Mesenchymal stem cell (in vitro differentiated cells and primary cell): ENCODE results near the gene PTPRH.

Source experiments
- DNase-seq: peaks from one replicate; pipeline ENCODE4 v3.0.0-alpha.2; 2013
- H2AFZ ChIP-seq: one replicate; pipeline ENCODE4 v1.6.1; 2013; ENCODE audit warnings: low read depth, mild to moderate bottlenecking, control low read depth, inconsistent platforms, low read length, moderate library complexity
- H2AK5ac ChIP-seq: 2 replicates; pipeline ENCODE4 v1.6.1; 2013; ENCODE audit warnings: low read length, moderate library complexity, mild to moderate bottlenecking, inconsistent platforms; ENCODE audit not compliant: severe bottlenecking
- H2BK120ac ChIP-seq: one replicate; pipeline ENCODE4 v1.6.1; 2013; ENCODE audit warnings: low read depth, mild to moderate bottlenecking, inconsistent platforms, low read length, moderate library complexity
- H2BK12ac ChIP-seq, 2 experiments: one replicate each; pipeline ENCODE4 v1.6.1; 2013; ENCODE audit warnings: inconsistent platforms in 2 of 2, low read length in 2 of 2, mild to moderate bottlenecking in 2 of 2, moderate library complexity in 2 of 2, control low read depth in 1 of 2
- H2BK15ac ChIP-seq: one replicate; pipeline ENCODE4 v1.6.1; 2013; ENCODE audit warnings: mild to moderate bottlenecking, low read depth, inconsistent platforms; ENCODE audit not compliant: poor library complexity, severe bottlenecking
- H2BK5ac ChIP-seq: 2 replicates; pipeline ENCODE4 v1.6.1; 2013; ENCODE audit warnings: low read depth, mild to moderate bottlenecking, low read length, control low read depth, inconsistent platforms; ENCODE audit not compliant: poor library complexity, severe bottlenecking
- H3K14ac ChIP-seq, 2 experiments: one replicate each; pipeline ENCODE4 v1.6.1; 2013; ENCODE audit warnings: inconsistent platforms in 2 of 2, low read length in 2 of 2, control low read depth in 1 of 2, mild to moderate bottlenecking in 1 of 2, moderate library complexity in 1 of 2
- H3K18ac ChIP-seq, 2 experiments: one replicate each; pipeline ENCODE4 v1.6.1; 2013; ENCODE audit warnings: inconsistent platforms in 2 of 2, low read length in 2 of 2, control low read depth in 1 of 2, low read depth in 1 of 2, mild to moderate bottlenecking in 1 of 2
- H3K23ac ChIP-seq, 2 experiments: one replicate each; pipeline ENCODE4 v1.6.1; 2013; ENCODE audit warnings: inconsistent platforms in 2 of 2, low read length in 2 of 2, mild to moderate bottlenecking in 2 of 2, moderate library complexity in 2 of 2, control low read depth in 1 of 2
- H3K27ac ChIP-seq: 2 replicates; pipeline ENCODE4 v1.5.1; 2013; ENCODE audit warnings: mild to moderate bottlenecking, moderate library complexity, low read length, control low read depth, inconsistent platforms; ENCODE audit not compliant: poor library complexity, severe bottlenecking
- H3K27me3 ChIP-seq, 2 experiments: 2 replicates each; pipeline versions ENCODE4 v1.6.1 to v1.7.0; 2013; ENCODE audit warnings: low read length in 2 of 2, mild to moderate bottlenecking in 2 of 2, moderate library complexity in 2 of 2, control low read depth in 1 of 2, inconsistent platforms in 1 of 2; ENCODE audit not compliant: control insufficient read depth in 1 of 2, insufficient read depth in 1 of 2
- H3K36me3 ChIP-seq, 2 experiments: 2 replicates each; pipeline versions ENCODE4 v1.6.1 to v1.7.0; 2013; ENCODE audit warnings: low read length in 2 of 2, control low read depth in 1 of 2, inconsistent platforms in 1 of 2, low read depth in 1 of 2, mild to moderate bottlenecking in 1 of 2; ENCODE audit not compliant: insufficient read depth in 2 of 2, control insufficient read depth in 1 of 2
- H3K4ac ChIP-seq, 2 experiments: one replicate each; pipeline ENCODE4 v1.6.1; 2013; ENCODE audit warnings: inconsistent platforms in 2 of 2, low read length in 2 of 2, mild to moderate bottlenecking in 2 of 2, moderate library complexity in 2 of 2, control low read depth in 1 of 2, low read depth in 1 of 2
- H3K4me1 ChIP-seq: 2 replicates; pipeline ENCODE4 v1.6.1; 2013; ENCODE audit warnings: low read depth, low read length, control low read depth; ENCODE audit not compliant: control insufficient read depth, insufficient read depth
- H3K4me2 ChIP-seq: 2 replicates; pipeline ENCODE4 v1.6.1; 2013; ENCODE audit warnings: low read length, mild to moderate bottlenecking, inconsistent platforms; ENCODE audit not compliant: poor library complexity, severe bottlenecking
- H3K4me3 ChIP-seq, 2 experiments: 2 replicates each; pipeline versions ENCODE4 v1.5.1 to v1.7.0; 2013; ENCODE audit warnings: low read length in 2 of 2, mild to moderate bottlenecking in 2 of 2, control low read depth in 1 of 2, low read depth in 1 of 2; ENCODE audit not compliant: insufficient read depth in 1 of 2
- H3K79me1 ChIP-seq: replicated peaks from 2 replicates; pipeline ENCODE4 v1.6.1; 2013; ENCODE audit warnings: mild to moderate bottlenecking, control low read depth, low read length, inconsistent platforms; ENCODE audit not compliant: poor library complexity, severe bottlenecking
- H3K9ac ChIP-seq: 2 replicates; pipeline ENCODE4 v1.7.0; 2013; ENCODE audit warnings: mild to moderate bottlenecking, low read length, moderate library complexity
- H3K9me3 ChIP-seq: 2 replicates; pipeline ENCODE4 v1.7.0; 2013; ENCODE audit warnings: mild to moderate bottlenecking, low read length; ENCODE audit not compliant: control insufficient read depth
- H4K8ac ChIP-seq: one replicate; pipeline ENCODE4 v1.6.1; 2013; ENCODE audit warnings: inconsistent platforms, mild to moderate bottlenecking, low read length, moderate library complexity
- H4K91ac ChIP-seq: one replicate; pipeline ENCODE4 v1.6.1; 2013; ENCODE audit warnings: mild to moderate bottlenecking, low read length, inconsistent platforms
- WGBS: methylation state at CpG from one replicate; pipeline ENCODE4 v1.1.7; 2013; ENCODE audit warnings: mixed read lengths; 5-methylcytosine and 5-hydroxymethylcytosine counted together

PTPRH gene

DNA sequence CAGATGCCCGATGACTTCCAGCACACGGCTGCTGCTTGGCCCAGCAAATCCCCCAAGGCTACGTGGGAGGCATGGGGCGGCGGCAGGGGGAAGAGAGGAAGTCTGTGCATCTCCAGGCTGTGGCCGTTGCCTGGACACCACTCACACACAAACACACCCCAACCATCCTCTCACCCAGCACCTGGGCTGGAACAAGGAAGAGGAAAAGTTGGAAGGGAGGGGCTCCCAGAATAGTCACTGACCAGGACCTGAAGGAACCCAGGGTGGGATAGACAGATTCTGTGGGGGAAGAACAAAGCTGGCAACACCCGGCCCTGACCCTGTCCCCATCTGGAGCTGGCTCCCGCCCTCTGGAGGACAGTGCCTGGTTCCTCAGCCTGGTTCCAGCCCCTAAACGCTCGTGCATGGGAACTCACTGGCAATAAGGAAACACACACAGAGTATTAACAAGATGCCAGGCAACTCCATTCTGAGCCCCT, 38.4 kb upstream of the PTPRH start:
- no peak overlapping the region for H3K27ac ChIP-seq
- peaks cover 24% of the 10 kb centered on the region for H3K79me1 ChIP-seq
- no peak overlapping the region for H2BK12ac ChIP-seq
- H2AFZ ChIP-seq, result no peak overlapping the region
- peak overlapping the region; percentile 34 for H3K9ac ChIP-seq
- H3K4me1 ChIP-seq, result peaks cover 45% of the 10 kb centered on the region
- no peak overlapping the region for H3K23ac ChIP-seq
- no peak overlapping the region for H3K4ac ChIP-seq
- no peak overlapping the region for H2AK5ac ChIP-seq
- H2BK5ac ChIP-seq, result no peak overlapping the region
- H3K4me2 ChIP-seq, result no peak overlapping the region
- H3K27me3 ChIP-seq, result no peaks in the 10 kb centered on the region
- no peak overlapping the region for H3K18ac ChIP-seq
- peaks cover 40 to 64% of the 10 kb centered on the region in 2 experiments for H3K36me3 ChIP-seq
- no peak overlapping the region for H4K8ac ChIP-seq
- WGBS, result 77% methylated on average over 4 of the region's 10 CpGs
- no peak overlapping the region for H2BK120ac ChIP-seq
- peak; percentile 45 for DNase-seq
- H3K14ac ChIP-seq, result no peak overlapping the region
- no peaks in the 10 kb centered on the region for H3K9me3 ChIP-seq
- H3K4me3 ChIP-seq, result no peak overlapping the region
- no peak overlapping the region for H4K91ac ChIP-seq
- H2BK15ac ChIP-seq, result no peak overlapping the region

DNA sequence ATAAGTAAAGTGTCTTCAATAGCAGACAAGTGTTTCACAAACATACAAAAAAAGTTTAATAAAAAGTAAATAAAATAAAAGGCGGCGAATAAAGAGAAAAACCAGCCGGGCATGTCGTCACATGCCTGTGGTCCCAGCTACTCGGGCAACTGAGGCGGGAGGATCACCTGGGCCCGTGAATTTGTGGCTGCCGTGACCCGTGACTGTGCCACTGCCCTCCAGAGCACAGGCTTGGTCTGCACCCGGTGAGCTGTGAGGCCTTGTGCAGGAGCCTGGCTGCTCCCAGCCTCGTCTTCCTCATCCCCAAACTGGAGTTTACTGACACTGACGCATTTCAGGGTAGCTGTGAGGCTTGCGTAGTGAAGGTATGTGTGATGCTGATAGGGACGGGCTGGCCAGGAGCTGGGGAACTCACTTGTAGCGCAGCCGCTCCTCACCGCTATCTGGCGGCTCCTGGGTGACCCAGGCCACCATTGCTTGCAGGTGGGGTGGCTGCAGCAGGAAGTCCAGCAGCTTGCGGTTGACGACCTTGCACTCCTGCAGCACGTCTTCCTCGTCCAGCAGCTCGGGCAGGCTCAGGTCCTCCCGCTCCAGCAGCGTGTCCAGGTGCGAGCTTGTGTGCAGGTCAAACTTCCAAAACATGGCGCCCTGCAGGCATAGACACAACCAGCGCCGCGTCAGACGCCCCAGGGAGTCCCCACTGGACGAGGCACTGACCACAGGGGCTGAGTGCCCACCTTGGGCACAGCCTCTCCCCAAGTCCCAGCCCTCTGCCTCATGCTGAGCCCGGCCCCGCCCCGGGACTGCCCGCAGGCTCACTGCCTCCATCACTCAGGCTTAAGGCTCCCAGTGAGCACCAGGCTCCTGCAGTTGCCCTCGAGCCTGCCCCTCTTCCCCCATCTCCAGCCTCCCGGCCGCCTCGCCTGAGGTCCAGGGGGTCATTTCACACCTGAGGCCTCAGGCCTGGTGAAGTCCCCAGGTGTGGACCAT, 37.5 kb upstream of the PTPRH start:
- DNase-seq, result no peak
- no peak overlapping the region for H3K14ac ChIP-seq
- H2BK15ac ChIP-seq, result no peak overlapping the region
- H3K9ac ChIP-seq, result peak overlapping the region; percentile 34
- 94% methylated on average over 40 of the region's 40 CpGs for WGBS
- H2AFZ ChIP-seq, result no peak overlapping the region
- peaks cover 49 to 73% of the 10 kb centered on the region in 2 experiments for H3K36me3 ChIP-seq
- no peak overlapping the region for H2BK5ac ChIP-seq
- no peaks in the 10 kb centered on the region for H3K9me3 ChIP-seq
- peak overlapping the region; percentile 27 for H4K91ac ChIP-seq
- no peak overlapping the region for H2AK5ac ChIP-seq
- H2BK12ac ChIP-seq, result no peak overlapping the region
- no peak overlapping the region for H3K27ac ChIP-seq
- no peak overlapping the region for H3K18ac ChIP-seq
- H3K27me3 ChIP-seq, result no peaks in the 10 kb centered on the region
- H3K4me2 ChIP-seq, result no peak overlapping the region
- no peak overlapping the region for H2BK120ac ChIP-seq
- peak overlapping the region in 1 of 2 experiments; percentile 35 for H3K4ac ChIP-seq
- H3K79me1 ChIP-seq, result peaks cover 30% of the 10 kb centered on the region
- H3K4me3 ChIP-seq, result no peak overlapping the region
- peaks cover 44% of the 10 kb centered on the region for H3K4me1 ChIP-seq
- no peak overlapping the region for H3K23ac ChIP-seq
- H4K8ac ChIP-seq, result no peak overlapping the region

DNA sequence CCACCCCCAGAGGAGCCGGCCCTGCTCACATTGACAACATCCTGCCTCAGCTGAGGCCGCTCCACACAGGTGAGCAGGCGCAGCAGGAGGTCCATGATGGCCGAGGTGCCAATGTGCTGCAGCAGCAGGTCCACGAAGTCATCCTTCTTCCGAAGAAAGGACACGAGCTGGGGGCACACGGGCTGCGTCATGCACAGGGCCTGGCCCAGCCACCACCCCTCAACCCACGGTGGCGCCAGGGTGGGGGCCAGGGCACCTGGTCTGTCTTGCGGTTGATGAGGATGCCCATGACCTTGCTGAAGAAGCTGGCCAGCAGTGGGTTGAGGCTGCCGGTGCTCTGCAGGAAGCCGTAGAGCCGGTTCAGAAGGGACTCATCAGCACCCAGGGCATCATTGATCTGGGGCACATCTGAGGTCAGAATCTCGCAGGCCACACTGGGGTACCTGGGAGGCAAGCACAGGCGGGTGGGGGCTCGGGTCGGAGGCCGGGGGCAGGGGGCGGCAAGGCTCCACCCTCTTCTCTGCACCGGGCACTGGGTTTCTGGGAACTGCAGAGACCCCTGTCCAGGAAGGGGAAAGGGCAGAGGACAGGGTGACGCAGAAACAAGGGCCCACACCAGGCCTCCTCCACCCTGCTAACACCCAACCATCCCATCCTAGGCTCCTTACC, 36.1 kb upstream of the PTPRH start:
- Histone ChIP-seq H3K23ac (no peak overlapping the region), H4K91ac (no peak overlapping the region), H2AK5ac (no peak overlapping the region), H3K9me3 (no peaks in the 10 kb centered on the region), H2BK15ac (no peak overlapping the region), H2AFZ (no peak overlapping the region), H2BK120ac (no peak overlapping the region), H3K27me3 (no peaks in the 10 kb centered on the region), H3K79me1 (peaks cover 40% of the 10 kb centered on the region), H3K4me2 (no peak overlapping the region), H3K27ac (no peak overlapping the region), H3K4ac (no peak overlapping the region), H3K9ac (no peak overlapping the region), H2BK12ac (no peak overlapping the region), H3K18ac (no peak overlapping the region), H3K4me3 (no peak overlapping the region), H3K14ac (no peak overlapping the region), H2BK5ac (no peak overlapping the region), H4K8ac (no peak overlapping the region), H3K36me3 (peaks cover 60 to 82% of the 10 kb centered on the region in 2 experiments), H3K4me1 (peaks cover 31% of the 10 kb centered on the region)
- WGBS, result 98% methylated on average over 19 of the region's 23 CpGs
- no peak for DNase-seq
